Adrenal gland (tissue), 5 donors: Measurements from ENCODE around the gene MGAT5B.

Experiments
- CTCF ChIP-seq, 6 experiments: fragments of 450-650 bp in 4 of 6; fragments of 200-600 bp in 2 of 6; sonication (generic) in 1 of 6; IDR thresholded peaks; 1 replicate in 5 of 6; 2 replicates in 1 of 6; pipeline versions ENCODE4 v1.5.1 to v1.8.0; 2016 to 2021; ENCODE audit warnings: antibody characterized with exemption in 6 of 6, mild to moderate bottlenecking in 2 of 6, moderate library complexity in 1 of 6
- POLR2A ChIP-seq, 2 donors: fragments of 450-650 bp; IDR thresholded peaks; one replicate each; pipeline ENCODE4 v1.6.1; 2017; ENCODE audit warnings: antibody characterized with exemption in 2 of 2, mild to moderate bottlenecking in 2 of 2, moderate library complexity in 1 of 2
- donor health status: DM: no; HTN: no; CAD: no.

- TF ChIP-seq POLR2A (IDR thresholded peaks at IDR 0.05) (no peak), CTCF (IDR thresholded peaks at IDR 0.05) (no peak)
Measured at GRCh38 chr17:76855105-76855504, 13.1 kb upstream of the MGAT5B start.
